HCT116 (cell line): ENCODE results near the gene MAGEC3.

Source experiments
- CTCF ChIP-seq, 3 experiments: fragments of 200-600 bp in 1 of 3; sonication (generic) in 1 of 3; IDR thresholded peaks in 2 of 3; conservative IDR thresholded peaks in 1 of 3; 2 replicates each; pipeline ENCODE4 v1.5.1; 2012 to 2017; ENCODE audit warnings: low read depth in 2 of 3, low read length in 2 of 3, antibody characterized with exemption in 1 of 3, borderline replicate concordance in 1 of 3, control low read depth in 1 of 3, mild to moderate bottlenecking in 1 of 3, mixed read lengths in 1 of 3, mixed run types in 1 of 3, moderate library complexity in 1 of 3; ENCODE audit not compliant: insufficient read depth in 1 of 3
- POLR2A ChIP-seq: IDR thresholded peaks from 2 replicates; pipeline ENCODE4 v1.7.0; 2011; ENCODE audit warnings: borderline replicate concordance; ENCODE audit not compliant: insufficient read depth, insufficient read length; ENCODE audit errors: extremely low read depth
- TCF7L2 ChIP-seq: IDR thresholded peaks from 2 replicates; pipeline ENCODE4 v1.7.0; 2011; ENCODE audit warnings: borderline replicate concordance, inconsistent platforms; ENCODE audit not compliant: insufficient read depth, insufficient read length; ENCODE audit errors: extremely low read depth

DNA sequence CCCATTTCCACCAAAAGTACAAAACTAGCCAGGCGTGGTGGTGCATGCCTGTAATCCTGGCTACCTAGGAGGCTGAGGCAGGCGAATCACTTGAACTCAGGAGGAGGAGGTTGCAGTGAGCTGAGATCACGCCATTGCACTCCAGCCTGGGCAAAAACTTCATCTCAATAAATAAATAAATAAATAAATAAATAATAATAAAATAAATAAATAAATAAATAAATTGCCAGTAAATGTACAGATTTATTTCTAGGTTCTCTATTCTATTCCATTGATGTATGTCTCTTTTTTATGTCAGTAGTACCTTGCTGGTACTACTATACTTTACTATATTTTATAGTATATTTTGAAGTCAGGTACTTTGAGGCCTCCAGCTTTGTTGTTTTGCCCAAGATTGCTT, 109.2 kb downstream of the MAGEC3 start:
- TF ChIP-seq CTCF (IDR thresholded peaks at IDR 0.05 in 2 of 3, conservative IDR thresholded peaks at IDR 0.05 in 1 of 3; ENCODE audit: borderline replicate concordance in 1 of 3, insufficient read depth in 1 of 3, low read depth in 2 of 3, low read length in 2 of 3) = no peak
- no peak for TF ChIP-seq POLR2A
- TF ChIP-seq TCF7L2 = no peak
